Smooth muscle cell (in vitro differentiated cells): ENCODE measurements around the gene HOATZ. TPM values are rescaled to one million over a fixed set of nuclear protein-coding genes. Genes with fewer than 3 reads are reported as not detected.

ENCODE experiments used
- DNase-seq: peaks from one replicate; lab custom pipeline; 2025; ENCODE audit not compliant: unreplicated experiment; lab: John Stamatoyannopoulos, UW
- H2AFZ ChIP-seq: fragments of 200-600 bp; sonication (generic); 2 replicates; pipeline ENCODE4 v1.6.0; 2016; ENCODE audit warnings: antibody characterized with exemption, low read depth, mild to moderate bottlenecking
- H3F3A ChIP-seq: fragments of 200-600 bp; sonication (generic); 2 replicates; pipeline ENCODE4 v1.6.0; 2017; ENCODE audit warnings: antibody characterized with exemption, low read depth
- H3K27ac ChIP-seq: fragments of 200-600 bp; sonication (generic); 2 replicates; pipeline ENCODE4 v1.5.1; 2016; ENCODE audit warnings: low read depth, mild to moderate bottlenecking
- H3K27me3 ChIP-seq: fragments of 200-600 bp; sonication (generic); 2 replicates; pipeline ENCODE4 v1.6.1; 2016; ENCODE audit warnings: low read depth, mild to moderate bottlenecking
- H3K36me3 ChIP-seq: fragments of 200-600 bp; sonication (generic); 2 replicates; pipeline ENCODE4 v1.5.1; 2016; ENCODE audit warnings: low read depth
- H3K4me1 ChIP-seq: fragments of 200-600 bp; sonication (generic); 2 replicates; pipeline ENCODE4 v1.5.1; 2016; ENCODE audit warnings: low read depth
- H3K4me2 ChIP-seq: fragments of 200-600 bp; sonication (generic); 2 replicates; pipeline ENCODE4 v1.6.0; 2016; ENCODE audit warnings: mild to moderate bottlenecking
- H3K4me3 ChIP-seq: fragments of 200-600 bp; sonication (generic); 2 replicates; pipeline ENCODE4 v1.5.1; 2016; ENCODE audit warnings: mild to moderate bottlenecking
- H3K79me2 ChIP-seq: fragments of 200-600 bp; sonication (generic); 2 replicates; pipeline ENCODE4 v1.6.0; 2016; ENCODE audit warnings: low read depth, mild to moderate bottlenecking
- H3K9ac ChIP-seq: fragments of 200-600 bp; sonication (generic); 2 replicates; pipeline ENCODE4 v1.6.0; 2016; ENCODE audit warnings: low read depth
- H3K9me3 ChIP-seq: fragments of 200-600 bp; sonication (generic); replicated peaks from 2 replicates; pipeline ENCODE4 v1.5.1; 2016; ENCODE audit warnings: low read depth
- H4K20me1 ChIP-seq: fragments of 200-600 bp; sonication (generic); 2 replicates; pipeline ENCODE4 v1.6.0; 2016; ENCODE audit warnings: low read depth
- WGBS: methylation state at CpG from one replicate; pipeline ENCODE4 v1.1.7; 2016; ENCODE audit warnings: low lambda C conversion rate; 5-methylcytosine and 5-hydroxymethylcytosine counted together
- polyA plus RNA-seq: library from polyadenylated mRNA; unstranded; fragments of >200 nt; fragmentation: Nextera tagmentation; extraction: Ambion mirVana; gene quantifications from 2 replicates; pipeline ENCODE4 v1.2.1, GENCODE V29; 2016
- total RNA-seq: library from RNA; depleted of rRNA; stranded (reverse); fragments of >200 nt; gene quantifications from 2 replicates; pipeline ENCODE4 v1.2.3, GENCODE V29; 2014
- TF ChIP-seq, protein P1 (sequence below): fragments of 200-600 bp; sonication (generic); IDR thresholded peaks from 2 replicates; pipeline ENCODE4 v1.5.1; 2017; ENCODE audit warnings: borderline replicate concordance, mild to moderate bottlenecking, antibody characterized with exemption; ENCODE audit not compliant: insufficient read depth, poor library complexity, severe bottlenecking

HOATZ gene
- total and polyA plus RNA-seq, 2 experiments from 2014 or later, result 0.85 to 1.2 TPM

DNA sequence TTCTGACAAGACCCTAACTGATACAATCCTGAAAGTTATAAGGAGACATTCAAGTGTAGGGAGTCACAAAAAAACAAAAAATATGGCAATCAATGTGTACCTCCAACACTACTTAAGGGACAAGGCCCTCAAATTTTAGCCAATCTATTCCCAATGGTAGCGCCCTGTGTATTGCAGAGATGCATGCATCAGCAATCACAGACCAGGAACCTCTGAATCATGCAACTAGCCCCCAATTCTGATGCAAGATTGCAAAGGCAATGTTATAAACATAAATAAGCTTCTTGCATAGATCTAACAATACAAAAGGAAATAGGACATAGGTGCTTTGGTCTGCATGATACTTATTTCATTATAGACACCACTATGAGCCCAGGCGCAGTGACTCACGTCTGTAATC, 58.0 kb downstream of the HOATZ start:
- 92% methylated on average over 3 of the region's 3 CpGs for WGBS
- TF ChIP-seq, protein P1, sequence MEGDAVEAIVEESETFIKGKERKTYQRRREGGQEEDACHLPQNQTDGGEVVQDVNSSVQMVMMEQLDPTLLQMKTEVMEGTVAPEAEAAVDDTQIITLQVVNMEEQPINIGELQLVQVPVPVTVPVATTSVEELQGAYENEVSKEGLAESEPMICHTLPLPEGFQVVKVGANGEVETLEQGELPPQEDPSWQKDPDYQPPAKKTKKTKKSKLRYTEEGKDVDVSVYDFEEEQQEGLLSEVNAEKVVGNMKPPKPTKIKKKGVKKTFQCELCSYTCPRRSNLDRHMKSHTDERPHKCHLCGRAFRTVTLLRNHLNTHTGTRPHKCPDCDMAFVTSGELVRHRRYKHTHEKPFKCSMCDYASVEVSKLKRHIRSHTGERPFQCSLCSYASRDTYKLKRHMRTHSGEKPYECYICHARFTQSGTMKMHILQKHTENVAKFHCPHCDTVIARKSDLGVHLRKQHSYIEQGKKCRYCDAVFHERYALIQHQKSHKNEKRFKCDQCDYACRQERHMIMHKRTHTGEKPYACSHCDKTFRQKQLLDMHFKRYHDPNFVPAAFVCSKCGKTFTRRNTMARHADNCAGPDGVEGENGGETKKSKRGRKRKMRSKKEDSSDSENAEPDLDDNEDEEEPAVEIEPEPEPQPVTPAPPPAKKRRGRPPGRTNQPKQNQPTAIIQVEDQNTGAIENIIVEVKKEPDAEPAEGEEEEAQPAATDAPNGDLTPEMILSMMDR, result no peak
- no peak overlapping the region for H3K4me3 ChIP-seq
- H3K79me2 ChIP-seq, result no peaks in the 10 kb centered on the region
- no peak overlapping the region for H3K4me2 ChIP-seq
- H3K36me3 ChIP-seq, result no peaks in the 10 kb centered on the region
- no peak for DNase-seq
- peaks cover 5% of the 10 kb centered on the region for H3K4me1 ChIP-seq
- no peaks in the 10 kb centered on the region for H3K9me3 ChIP-seq
- no peak overlapping the region for H3K27ac ChIP-seq
- H3F3A ChIP-seq, result no peaks in the 10 kb centered on the region
- H3K27me3 ChIP-seq, result no peaks in the 10 kb centered on the region
- no peak overlapping the region for H3K9ac ChIP-seq
- no peak overlapping the region for H2AFZ ChIP-seq
- H4K20me1 ChIP-seq, result no peaks in the 10 kb centered on the region

DNA sequence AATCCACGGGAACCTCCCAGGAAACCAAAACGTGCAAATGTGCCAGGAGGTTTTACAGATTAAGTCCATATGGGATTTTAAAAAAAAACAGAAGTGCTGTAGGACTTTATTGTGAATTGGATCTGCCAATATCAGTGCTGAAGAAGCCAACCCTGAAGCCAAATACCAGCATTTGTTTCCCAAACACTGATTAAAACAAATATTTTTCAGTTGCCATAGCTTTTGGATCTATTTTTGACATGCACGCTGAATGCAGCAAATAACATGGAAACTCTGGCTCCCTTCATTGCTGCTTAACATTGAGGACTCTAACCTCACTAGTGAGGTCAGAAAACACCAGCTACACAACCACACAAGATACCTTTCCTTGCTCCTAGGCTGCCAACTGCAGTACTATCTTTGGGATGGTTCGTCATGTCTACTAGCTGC, 59.3 kb downstream of the HOATZ start:
- Histone ChIP-seq H3K4me3 (no peak overlapping the region), H3K4me2 (no peak overlapping the region), H3K36me3 (no peaks in the 10 kb centered on the region), H3K9ac (no peak overlapping the region), H3K4me1 (peaks cover 5% of the 10 kb centered on the region), H2AFZ (no peak overlapping the region), H3K79me2 (no peaks in the 10 kb centered on the region), H3K27ac (no peak overlapping the region), H3F3A (no peaks in the 10 kb centered on the region), H3K27me3 (no peaks in the 10 kb centered on the region), H4K20me1 (no peaks in the 10 kb centered on the region), H3K9me3 (no peaks in the 10 kb centered on the region)
- whole genome bisulfite sequencing, result 86% methylated on average over 4 of the region's 4 CpGs
- DNase-seq, result no peak
- TF ChIP-seq, protein P1, result no peak

DNA sequence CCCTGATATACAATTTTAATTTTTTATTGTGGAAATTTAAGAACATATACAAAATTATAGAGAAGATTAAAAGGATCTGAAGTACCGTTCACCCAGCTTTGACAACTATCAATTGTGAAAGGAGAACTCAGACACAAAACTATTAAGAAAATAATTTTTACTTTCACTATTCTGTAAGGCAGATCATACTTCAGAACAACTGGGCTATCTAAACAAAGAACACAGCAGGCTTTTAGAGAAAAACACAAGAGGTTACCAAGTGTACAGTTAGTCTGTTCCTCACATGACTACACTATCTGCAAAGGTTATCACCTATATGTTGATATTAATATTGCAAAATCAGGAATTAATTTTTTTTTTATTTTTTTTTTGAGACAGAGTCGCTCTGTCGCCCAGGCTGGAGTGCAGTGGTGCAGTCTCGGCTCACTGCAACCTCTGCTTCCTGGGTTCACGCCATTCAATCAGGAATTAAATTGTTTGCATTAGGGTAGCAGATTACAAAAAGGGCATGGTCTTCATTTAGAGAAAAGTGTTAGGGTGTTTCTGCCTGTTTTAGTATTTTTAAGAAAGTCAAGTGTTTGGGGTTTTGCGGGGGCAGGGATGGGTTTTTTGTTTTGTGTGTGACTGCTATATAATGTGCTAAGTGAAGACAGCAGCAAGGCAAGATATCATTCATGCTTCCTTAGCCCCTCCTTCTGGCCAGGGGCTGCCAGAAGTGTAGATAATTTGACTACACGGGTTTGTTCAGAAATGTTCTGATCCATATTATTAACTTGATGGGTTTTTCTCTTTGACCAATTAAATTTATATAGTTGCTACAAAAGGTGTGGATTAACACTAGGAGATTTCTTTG, 60.0 kb downstream of the HOATZ start:
- WGBS, result 73% methylated on average over 7 of the region's 7 CpGs
- H3K4me2 ChIP-seq, result no peak overlapping the region
- no peaks in the 10 kb centered on the region for H3K79me2 ChIP-seq
- no peaks in the 10 kb centered on the region for H3K9me3 ChIP-seq
- no peak for DNase-seq
- H3K27me3 ChIP-seq, result no peaks in the 10 kb centered on the region
- peaks cover 5% of the 10 kb centered on the region for H3K4me1 ChIP-seq
- H3F3A ChIP-seq, result no peaks in the 10 kb centered on the region
- no peaks in the 10 kb centered on the region for H4K20me1 ChIP-seq
- no peak overlapping the region for H3K27ac ChIP-seq
- H3K9ac ChIP-seq, result no peak overlapping the region
- no peak overlapping the region for H3K4me3 ChIP-seq
- H2AFZ ChIP-seq, result no peak overlapping the region
- TF ChIP-seq, protein P1, result no peak
- H3K36me3 ChIP-seq, result no peaks in the 10 kb centered on the region

DNA sequence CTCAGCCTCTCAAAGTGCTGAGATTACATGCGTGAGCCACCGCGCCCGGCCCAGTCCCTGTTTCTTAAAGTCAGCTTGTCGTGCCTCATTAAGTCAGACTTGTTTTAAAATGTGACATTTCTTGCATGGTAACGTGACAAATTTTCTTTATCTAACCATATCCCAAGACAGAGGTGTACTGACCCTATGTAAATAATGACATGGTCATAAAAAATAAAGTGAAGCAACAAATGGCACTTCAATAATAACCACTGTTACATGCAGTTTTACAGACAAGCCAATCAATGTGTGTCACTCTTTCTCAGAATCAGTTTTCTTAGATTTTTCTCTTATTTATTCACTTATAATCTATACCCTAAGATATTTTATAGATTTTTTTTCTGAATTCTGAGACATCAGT, 61.2 kb downstream of the HOATZ start:
- no peak for DNase-seq
- TF ChIP-seq, protein P1, result no peak
- 92% methylated on average over 6 of the region's 6 CpGs for WGBS

More for the DNA sequence above, 61.2 kb downstream of the HOATZ start:
- Histone ChIP-seq H3K4me1 (no peaks in the 10 kb centered on the region), H3K4me2 (no peak overlapping the region), H2AFZ (no peak overlapping the region), H3K4me3 (no peak overlapping the region), H4K20me1 (no peaks in the 10 kb centered on the region), H3K9me3 (no peaks in the 10 kb centered on the region), H3K27ac (no peak overlapping the region), H3F3A (no peaks in the 10 kb centered on the region), H3K79me2 (no peaks in the 10 kb centered on the region), H3K27me3 (no peaks in the 10 kb centered on the region), H3K36me3 (no peaks in the 10 kb centered on the region), H3K9ac (no peak overlapping the region)
